HG03135 (cell line): ENCODE measurements around the gene RAB4A.

ENCODE experiments used
- ATAC-seq: cut with Tn5 transposase; IDR thresholded peaks from one replicate; pipeline ENCODE4 v1.9.1; 2021; ENCODE audit warnings: mild to moderate bottlenecking, moderate library complexity; ENCODE audit not compliant: unreplicated experiment

The RAB4A gene

GRCh38 chr1:229243638-229244037 is 27.3 kb upstream of the RAB4A start:
- no peak for ATAC-seq

GRCh38 chr1:229244091-229244490 is 26.8 kb upstream of the RAB4A start:
- ATAC-seq = no peak

- no peak for ATAC-seq
These were observed 23.0 kb upstream of the RAB4A start for GRCh38 chr1:229247871-229248270.

GRCh38 chr1:229248821-229249817 is 21.8 kb upstream of the RAB4A start:
- ATAC-seq = no peak

GRCh38 chr1:229249854-229250644 is 20.9 kb upstream of the RAB4A start:
- no peak for ATAC-seq

GRCh38 chr1:229251185-229251584 is 19.7 kb upstream of the RAB4A start:
- no peak for ATAC-seq

GRCh38 chr1:229252228-229252984 is 18.5 kb upstream of the RAB4A start:
- no peak for ATAC-seq

GRCh38 chr1:229253151-229253974 is 17.5 kb upstream of the RAB4A start:
- peak; percentile 66 for ATAC-seq

- no peak for ATAC-seq
These were observed 15.9 kb upstream of the RAB4A start for GRCh38 chr1:229254910-229255541.

GRCh38 chr1:229258031-229258756 is 12.7 kb upstream of the RAB4A start:
- ATAC-seq = no peak

- ATAC-seq = no peak
These were observed 12.2 kb upstream of the RAB4A start for GRCh38 chr1:229258757-229259060.

- ATAC-seq = no peak
These were observed 10.6 kb upstream of the RAB4A start for GRCh38 chr1:229260297-229260696.

- no peak for ATAC-seq
These were observed 8.7 kb upstream of the RAB4A start for GRCh38 chr1:229262239-229262638.

GRCh38 chr1:229263254-229263653 is 7.7 kb upstream of the RAB4A start:
- ATAC-seq = no peak

- no peak for ATAC-seq
These were observed 6.8 kb upstream of the RAB4A start for GRCh38 chr1:229264068-229264467.

- ATAC-seq = no peak
These were observed 6.4 kb upstream of the RAB4A start for GRCh38 chr1:229264487-229264886.

- no peak for ATAC-seq
These were observed 4.6 kb upstream of the RAB4A start for GRCh38 chr1:229266274-229266673.

GRCh38 chr1:229266832-229267500 is 3.9 kb upstream of the RAB4A start:
- no peak for ATAC-seq

- ATAC-seq = no peak
These were observed 2.4 kb upstream of the RAB4A start for GRCh38 chr1:229268505-229268904.
